Neural progenitor cell (in vitro differentiated cells): ENCODE results near the gene OR2F2. TPM values are rescaled to one million over a fixed set of nuclear protein-coding genes. Genes with fewer than 3 reads are reported as not detected.

Experiments
- DNase-seq: peaks from one replicate; pipeline ENCODE4 v3.0.0-alpha.2; 2016; ENCODE audit warnings: low spot score
- H2AFZ ChIP-seq: fragments of 200-600 bp; sonication (generic); replicated peaks from 2 replicates; pipeline ENCODE4 v1.6.1; 2016; ENCODE audit warnings: antibody characterized with exemption
- H3F3A ChIP-seq: fragments of 200-600 bp; sonication (generic); 2 replicates; pipeline ENCODE4 v1.6.1; 2016; ENCODE audit warnings: antibody characterized with exemption, low read depth
- H3K27ac ChIP-seq: fragments of 200-600 bp; sonication (generic); 2 replicates; pipeline ENCODE4 v1.5.1; 2016; ENCODE audit warnings: mild to moderate bottlenecking
- H3K27me3 ChIP-seq: fragments of 200-600 bp; sonication (generic); 2 replicates; pipeline ENCODE4 v1.6.1; 2016; ENCODE audit warnings: mild to moderate bottlenecking, moderate library complexity
- H3K36me3 ChIP-seq: fragments of 200-600 bp; sonication (generic); 2 replicates; pipeline ENCODE4 v1.5.1; 2016
- H3K4me1 ChIP-seq: fragments of 200-600 bp; sonication (generic); 2 replicates; pipeline ENCODE4 v1.6.1; 2016; ENCODE audit warnings: mixed run types
- H3K4me2 ChIP-seq: fragments of 200-600 bp; sonication (generic); 2 replicates; pipeline ENCODE4 v1.6.1; 2016
- H3K4me3 ChIP-seq: fragments of 200-600 bp; sonication (generic); 2 replicates; pipeline ENCODE4 v1.5.1; 2016
- H3K79me2 ChIP-seq: fragments of 200-600 bp; sonication (generic); 2 replicates; pipeline ENCODE4 v1.6.1; 2016; ENCODE audit warnings: low read depth
- H3K9ac ChIP-seq: fragments of 200-600 bp; sonication (generic); 2 replicates; pipeline ENCODE4 v1.6.1; 2016
- H3K9me3 ChIP-seq: fragments of 200-600 bp; sonication (generic); 2 replicates; pipeline ENCODE4 v1.5.1; 2016; ENCODE audit warnings: low read depth
- H4K20me1 ChIP-seq: fragments of 200-600 bp; sonication (generic); 2 replicates; pipeline ENCODE4 v1.6.1; 2016; ENCODE audit warnings: low read depth
- H3K27ac Mint-ChIP-seq: 3 replicates; pipeline ENCODE4 v1.8.0; 2021; ENCODE audit warnings: mixed read lengths
- H3K27me3 Mint-ChIP-seq: 2 replicates; pipeline ENCODE4 v1.8.0; 2022; ENCODE audit warnings: low read depth, mild to moderate bottlenecking, inconsistent platforms, moderate library complexity, mixed read lengths; ENCODE audit not compliant: insufficient read depth
- H3K36me3 Mint-ChIP-seq: 3 replicates; pipeline ENCODE4 v1.8.0; 2021; ENCODE audit warnings: mixed read lengths
- H3K4me1 Mint-ChIP-seq: 3 replicates; pipeline ENCODE4 v1.8.0; 2021; ENCODE audit warnings: mixed read lengths
- H3K4me3 Mint-ChIP-seq: 3 replicates; pipeline ENCODE4 v1.8.0; 2021; ENCODE audit warnings: mild to moderate bottlenecking, moderate library complexity, mixed read lengths
- H3K9me3 Mint-ChIP-seq: 3 replicates; pipeline ENCODE4 v1.8.0; 2020; ENCODE audit warnings: mixed read lengths
- CTCF ChIP-seq: fragments of 200-600 bp; sonication (generic); IDR thresholded peaks from 2 replicates; pipeline ENCODE4 v1.5.1; 2017; ENCODE audit warnings: antibody characterized with exemption, mild to moderate bottlenecking
- EZH2 ChIP-seq: fragments of 200-600 bp; sonication (generic); IDR thresholded peaks from 2 replicates; pipeline ENCODE4 v1.6.1; 2017; ENCODE audit warnings: antibody characterized with exemption, mild to moderate bottlenecking, moderate library complexity
- EZH2phosphoT487 ChIP-seq: fragments of 200-600 bp; sonication (generic); IDR thresholded peaks from 2 replicates; pipeline ENCODE4 v1.6.1; 2017; ENCODE audit warnings: antibody characterized with exemption
- total RNA-seq: library from RNA; depleted of rRNA; stranded (reverse); fragments of >200 nt; gene quantifications from 2 replicates; pipeline ENCODE4 v1.2.3, GENCODE V29; 2015; ENCODE audit warnings: low replicate concordance

Gene OR2F2
- total RNA-seq, 1 donor from 2014 or later = not detected

GRCh38 chr7:143900230-143900766, 34.7 kb upstream of the OR2F2 start:
- H3K4me1 Mint-ChIP-seq = peaks cover 32% of the 10 kb centered on the region
- Histone ChIP-seq H3K79me2 (peaks cover 63% of the 10 kb centered on the region), H3K27ac (no peak overlapping the region)

GRCh38 chr7:143901332-143901667, 33.7 kb upstream of the OR2F2 start:
- Histone ChIP-seq H2AFZ (peak overlapping the region; percentile 75), H3K9me3 (no peaks in the 10 kb centered on the region)
- H3K4me1 Mint-ChIP-seq = peaks cover 38% of the 10 kb centered on the region

More at GRCh38 chr7:143900230-143900766, 34.7 kb upstream of the OR2F2 start:
- Histone ChIP-seq H3K9ac (no peak overlapping the region), H3K4me3 (peak overlapping the region; percentile 80), H3F3A (peaks cover 23% of the 10 kb centered on the region), H3K4me2 (peak overlapping the region; percentile 87), H3K4me1 (peaks cover 43% of the 10 kb centered on the region), H3K36me3 (no peaks in the 10 kb centered on the region), H2AFZ (no peak overlapping the region), H3K9me3 (no peaks in the 10 kb centered on the region), H4K20me1 (peaks cover 54% of the 10 kb centered on the region), H3K27me3 (no peaks in the 10 kb centered on the region)
- peaks cover 22% of the 10 kb centered on the region for H3K36me3 Mint-ChIP-seq
- peak overlapping the region; percentile 99 for H3K27ac Mint-ChIP-seq
- peak overlapping the region; percentile 100 for H3K4me3 Mint-ChIP-seq
- peak; percentile 28 for DNase-seq
- peaks cover 4% of the 10 kb centered on the region for H3K27me3 Mint-ChIP-seq
- TF ChIP-seq CTCF (no peak), EZH2 (no peak), EZH2phosphoT487 (no peak)
- H3K9me3 Mint-ChIP-seq = peaks cover 26% of the 10 kb centered on the region

GRCh38 chr7:143901668-143902331, 33.2 kb upstream of the OR2F2 start, which contains the start of gene TCAF1:
TCAF1 (minus strand) TSS chr7:143902176; CDS start chr7:143876608, 25,568 bp downstream.
- Mint-ChIP-seq H3K9me3 (peaks cover 15% of the 10 kb centered on the region), H3K4me3 (peak within 1 kb of the TSS; percentile 100), H3K27ac (peak within 1 kb of the TSS; percentile 99), H3K36me3 (peaks cover 14% of the 10 kb centered on the region), H3K4me1 (peaks cover 43% of the 10 kb centered on the region), H3K27me3 (peaks cover 4% of the 10 kb centered on the region)
- Histone ChIP-seq H3K9ac (peak within 1 kb of the TSS; percentile 79), H3K9me3 (no peaks in the 10 kb centered on the region), H3K4me1 (peaks cover 49% of the 10 kb centered on the region), H3F3A (peaks cover 29% of the 10 kb centered on the region), H3K27me3 (no peaks in the 10 kb centered on the region), H3K4me3 (peak within 1 kb of the TSS; percentile 80), H3K79me2 (peaks cover 48% of the 10 kb centered on the region), H3K4me2 (peak within 1 kb of the TSS; percentile 87), H4K20me1 (peaks cover 39% of the 10 kb centered on the region), H3K27ac (peak within 1 kb of the TSS; percentile 96), H2AFZ (peak within 1 kb of the TSS; percentile 75), H3K36me3 (no peaks in the 10 kb centered on the region)
- TF ChIP-seq EZH2 (no peak), CTCF (peak; percentile 45)
- DNase-seq = peak; percentile 97

More at GRCh38 chr7:143901332-143901667, 33.7 kb upstream of the OR2F2 start:
- Mint-ChIP-seq H3K4me3 (peak overlapping the region; percentile 100), H3K9me3 (peaks cover 20% of the 10 kb centered on the region), H3K27me3 (peaks cover 4% of the 10 kb centered on the region), H3K27ac (peak overlapping the region; percentile 99), H3K36me3 (peaks cover 16% of the 10 kb centered on the region)
- peak overlapping the region; percentile 87 for H3K4me2 ChIP-seq
- H3K36me3 ChIP-seq = no peaks in the 10 kb centered on the region
- H4K20me1 ChIP-seq = peaks cover 44% of the 10 kb centered on the region
- peak overlapping the region; percentile 80 for H3K4me3 ChIP-seq
- H3K4me1 ChIP-seq = peaks cover 47% of the 10 kb centered on the region
- H3K9ac ChIP-seq = peak overlapping the region; percentile 79
- TF ChIP-seq CTCF = no peak
- TF ChIP-seq EZH2 = no peak
- TF ChIP-seq EZH2phosphoT487 = no peak
- H3F3A ChIP-seq = peaks cover 24% of the 10 kb centered on the region
- peaks cover 53% of the 10 kb centered on the region for H3K79me2 ChIP-seq
- peak overlapping the region; percentile 96 for H3K27ac ChIP-seq
- no peaks in the 10 kb centered on the region for H3K27me3 ChIP-seq
- no peak for DNase-seq
